ENCODE data around the gene SLC25A22.

The SLC25A22 gene

GRCh38 chr11:782264-783174 lies 15.6 kb downstream of the SLC25A22 start:
- Histone ChIP-seq H3K36me3 (ENCODE audit: insufficient read depth, low read length) (peaks cover 48% of the 10 kb centered on the region), H2AFZ (ENCODE audit: low read length) (no peak overlapping the region), H3K4me1 (ENCODE audit: insufficient read depth, low read length, severe bottlenecking) (peaks cover 30% of the 10 kb centered on the region), H3K9me2 (ENCODE audit: low read depth, low read length) (no peaks in the 10 kb centered on the region), H3K79me2 (ENCODE audit: insufficient read depth, low read length) (no peaks in the 10 kb centered on the region), H3K4me3 (ENCODE audit: low read depth, low read length, poor library complexity, severe bottlenecking) (no peak overlapping the region), H3K4me2 (ENCODE audit: low read length) (no peak overlapping the region), H3K9ac (ENCODE audit: low read length) (no peak overlapping the region), H4K20me1 (ENCODE audit: insufficient read depth, low read length) (no peaks in the 10 kb centered on the region), H3K9me3 (ENCODE audit: low read length) (no peaks in the 10 kb centered on the region), H3K27me3 (ENCODE audit: insufficient read depth, low read length) (no peaks in the 10 kb centered on the region), H3F3A (ENCODE audit: insufficient read depth, low read length) (no peaks in the 10 kb centered on the region), H3K27ac (ENCODE audit: low read depth, low read length, poor library complexity, severe bottlenecking) (no peak overlapping the region)
- TF ChIP-seq EZH2 (IDR thresholded peaks at IDR 0.05; ENCODE audit: borderline replicate concordance, low read length), result no peak
- TF ChIP-seq, protein P1, sequence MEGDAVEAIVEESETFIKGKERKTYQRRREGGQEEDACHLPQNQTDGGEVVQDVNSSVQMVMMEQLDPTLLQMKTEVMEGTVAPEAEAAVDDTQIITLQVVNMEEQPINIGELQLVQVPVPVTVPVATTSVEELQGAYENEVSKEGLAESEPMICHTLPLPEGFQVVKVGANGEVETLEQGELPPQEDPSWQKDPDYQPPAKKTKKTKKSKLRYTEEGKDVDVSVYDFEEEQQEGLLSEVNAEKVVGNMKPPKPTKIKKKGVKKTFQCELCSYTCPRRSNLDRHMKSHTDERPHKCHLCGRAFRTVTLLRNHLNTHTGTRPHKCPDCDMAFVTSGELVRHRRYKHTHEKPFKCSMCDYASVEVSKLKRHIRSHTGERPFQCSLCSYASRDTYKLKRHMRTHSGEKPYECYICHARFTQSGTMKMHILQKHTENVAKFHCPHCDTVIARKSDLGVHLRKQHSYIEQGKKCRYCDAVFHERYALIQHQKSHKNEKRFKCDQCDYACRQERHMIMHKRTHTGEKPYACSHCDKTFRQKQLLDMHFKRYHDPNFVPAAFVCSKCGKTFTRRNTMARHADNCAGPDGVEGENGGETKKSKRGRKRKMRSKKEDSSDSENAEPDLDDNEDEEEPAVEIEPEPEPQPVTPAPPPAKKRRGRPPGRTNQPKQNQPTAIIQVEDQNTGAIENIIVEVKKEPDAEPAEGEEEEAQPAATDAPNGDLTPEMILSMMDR (IDR thresholded peaks at IDR 0.05; ENCODE audit: low read length), result no peak

DNA sequence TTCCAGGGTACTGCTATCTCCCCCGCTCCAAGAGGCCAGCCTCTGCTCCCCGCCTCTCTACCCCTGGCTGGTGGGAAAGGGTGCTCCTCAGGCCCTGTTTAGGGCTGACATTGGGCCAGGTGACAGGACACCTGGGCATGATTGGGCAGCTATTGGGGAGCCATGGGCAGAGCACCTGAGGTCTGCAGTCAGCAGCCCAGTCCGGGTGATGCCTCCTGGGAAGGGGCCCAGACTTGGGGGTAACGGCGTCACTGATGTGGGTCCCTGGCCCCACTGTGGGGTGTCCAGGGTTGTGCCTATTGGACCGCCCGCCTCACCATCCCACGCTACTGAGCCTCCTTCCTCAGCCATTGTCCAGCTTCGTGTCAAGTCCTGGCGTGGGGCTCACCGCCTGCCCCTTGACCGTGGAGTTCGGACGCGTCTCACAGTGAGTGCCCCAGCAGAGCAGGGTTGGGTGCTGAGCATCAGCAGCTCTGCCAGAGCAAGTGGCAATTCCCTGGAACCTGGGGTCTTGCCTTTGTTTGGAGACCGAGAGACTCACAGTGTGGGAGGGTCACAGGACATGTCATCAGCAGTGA lies 18.0 kb downstream of the SLC25A22 start:
- H3K9me2 ChIP-seq (ENCODE audit: low read depth, low read length), result no peaks in the 10 kb centered on the region
- H3K4me2 ChIP-seq (ENCODE audit: low read length), result no peak overlapping the region
- no peak overlapping the region for H3K4me3 ChIP-seq (ENCODE audit: low read depth, low read length, poor library complexity, severe bottlenecking)
- H3K9me3 ChIP-seq (ENCODE audit: low read length), result no peaks in the 10 kb centered on the region
- H3F3A ChIP-seq (ENCODE audit: insufficient read depth, low read length), result no peaks in the 10 kb centered on the region
- H3K9ac ChIP-seq (ENCODE audit: low read length), result no peak overlapping the region
- H3K4me1 ChIP-seq (ENCODE audit: insufficient read depth, low read length, severe bottlenecking), result peaks cover 42% of the 10 kb centered on the region
- H3K36me3 ChIP-seq (ENCODE audit: insufficient read depth, low read length), result peaks cover 50% of the 10 kb centered on the region
- no peaks in the 10 kb centered on the region for H3K27me3 ChIP-seq (ENCODE audit: insufficient read depth, low read length)
- H3K27ac ChIP-seq (ENCODE audit: low read depth, low read length, poor library complexity, severe bottlenecking), result no peak overlapping the region
- no peaks in the 10 kb centered on the region for H4K20me1 ChIP-seq (ENCODE audit: insufficient read depth, low read length)
- no peak overlapping the region for H2AFZ ChIP-seq (ENCODE audit: low read length)
- H3K79me2 ChIP-seq (ENCODE audit: insufficient read depth, low read length), result peaks cover 17% of the 10 kb centered on the region
- TF ChIP-seq EZH2 (IDR thresholded peaks at IDR 0.05; ENCODE audit: borderline replicate concordance, low read length), result no peak
- TF ChIP-seq, protein P1 (IDR thresholded peaks at IDR 0.05; ENCODE audit: low read length), result no peak

- Histone ChIP-seq H3K27me3 (ENCODE audit: insufficient read depth, low read length) (no peaks in the 10 kb centered on the region), H3K9me2 (ENCODE audit: low read depth, low read length) (no peaks in the 10 kb centered on the region), H3K79me2 (ENCODE audit: insufficient read depth, low read length) (peaks cover 19% of the 10 kb centered on the region), H3K4me3 (ENCODE audit: low read depth, low read length, poor library complexity, severe bottlenecking) (no peak overlapping the region), H3K9me3 (ENCODE audit: low read length) (no peaks in the 10 kb centered on the region), H3F3A (ENCODE audit: insufficient read depth, low read length) (no peaks in the 10 kb centered on the region), H3K9ac (ENCODE audit: low read length) (no peak overlapping the region; the same call in 1 of the 2 replicates), H3K4me1 (ENCODE audit: insufficient read depth, low read length, severe bottlenecking) (peaks cover 44% of the 10 kb centered on the region), H3K36me3 (ENCODE audit: insufficient read depth, low read length) (peaks cover 47% of the 10 kb centered on the region), H2AFZ (ENCODE audit: low read length) (no peak overlapping the region), H3K4me2 (ENCODE audit: low read length) (peak overlapping the region; percentile 33; the same call in 1 of the 2 replicates), H3K27ac (ENCODE audit: low read depth, low read length, poor library complexity, severe bottlenecking) (no peak overlapping the region), H4K20me1 (ENCODE audit: insufficient read depth, low read length) (no peaks in the 10 kb centered on the region)
- TF ChIP-seq EZH2 (IDR thresholded peaks at IDR 0.05; ENCODE audit: borderline replicate concordance, low read length), result no peak
- TF ChIP-seq, protein P1 (IDR thresholded peaks at IDR 0.05; ENCODE audit: low read length), result peak; percentile 22; the same call in 1 of the 2 replicates
Observed at GRCh38 chr11:778976-779954, 18.8 kb downstream of the SLC25A22 start.
